Body of pancreas (tissue), 4 donors: ENCODE measurements around the gene LMOD1.

Experiments
- POLR2A ChIP-seq, 3 donors: fragments of 450-650 bp; IDR thresholded peaks; one replicate each; pipeline ENCODE4 v1.6.1; 2016; ENCODE audit warnings: antibody characterized with exemption in 3 of 3, mild to moderate bottlenecking in 2 of 3
- TF ChIP-seq, protein P1 (sequence below), 7 experiments: fragments of 450-650 bp in 4 of 7; fragments of 200-600 bp in 3 of 7; sonication (generic) in 3 of 7; IDR thresholded peaks; one replicate each; pipeline ENCODE4 v1.5.1; 2016 to 2019; ENCODE audit warnings: antibody characterized with exemption in 7 of 7

DNA sequence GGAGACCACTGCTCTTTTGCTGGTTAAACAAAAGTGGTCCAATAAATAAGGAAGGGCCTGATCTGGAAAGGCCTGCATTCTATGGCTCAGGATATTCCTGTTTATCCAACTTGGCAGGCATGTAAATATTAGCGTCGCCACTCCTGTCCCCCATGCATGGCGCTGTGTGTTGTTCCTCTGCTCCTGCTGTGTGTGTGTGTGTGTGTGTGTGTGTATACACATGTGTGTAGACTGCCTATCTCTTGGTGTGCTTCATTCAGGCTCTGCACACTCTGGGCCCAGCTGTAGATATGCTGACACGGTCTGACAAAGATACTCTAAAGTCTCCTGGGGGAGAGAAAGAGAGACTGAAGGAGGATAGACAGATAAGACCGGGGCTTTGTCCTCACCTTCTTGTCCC, 6.8 kb downstream of the LMOD1 start:
- TF ChIP-seq POLR2A (IDR thresholded peaks at IDR 0.05): no peak
- TF ChIP-seq, protein P1, sequence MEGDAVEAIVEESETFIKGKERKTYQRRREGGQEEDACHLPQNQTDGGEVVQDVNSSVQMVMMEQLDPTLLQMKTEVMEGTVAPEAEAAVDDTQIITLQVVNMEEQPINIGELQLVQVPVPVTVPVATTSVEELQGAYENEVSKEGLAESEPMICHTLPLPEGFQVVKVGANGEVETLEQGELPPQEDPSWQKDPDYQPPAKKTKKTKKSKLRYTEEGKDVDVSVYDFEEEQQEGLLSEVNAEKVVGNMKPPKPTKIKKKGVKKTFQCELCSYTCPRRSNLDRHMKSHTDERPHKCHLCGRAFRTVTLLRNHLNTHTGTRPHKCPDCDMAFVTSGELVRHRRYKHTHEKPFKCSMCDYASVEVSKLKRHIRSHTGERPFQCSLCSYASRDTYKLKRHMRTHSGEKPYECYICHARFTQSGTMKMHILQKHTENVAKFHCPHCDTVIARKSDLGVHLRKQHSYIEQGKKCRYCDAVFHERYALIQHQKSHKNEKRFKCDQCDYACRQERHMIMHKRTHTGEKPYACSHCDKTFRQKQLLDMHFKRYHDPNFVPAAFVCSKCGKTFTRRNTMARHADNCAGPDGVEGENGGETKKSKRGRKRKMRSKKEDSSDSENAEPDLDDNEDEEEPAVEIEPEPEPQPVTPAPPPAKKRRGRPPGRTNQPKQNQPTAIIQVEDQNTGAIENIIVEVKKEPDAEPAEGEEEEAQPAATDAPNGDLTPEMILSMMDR (IDR thresholded peaks at IDR 0.05): no peak
